ENCODE results near the gene TPPP2.
"Not testable (repeated sequence)": the region's sequence is repeated elsewhere in the genome, so short reads cannot be mapped to it uniquely, and the experiment has no call there.

DNA sequence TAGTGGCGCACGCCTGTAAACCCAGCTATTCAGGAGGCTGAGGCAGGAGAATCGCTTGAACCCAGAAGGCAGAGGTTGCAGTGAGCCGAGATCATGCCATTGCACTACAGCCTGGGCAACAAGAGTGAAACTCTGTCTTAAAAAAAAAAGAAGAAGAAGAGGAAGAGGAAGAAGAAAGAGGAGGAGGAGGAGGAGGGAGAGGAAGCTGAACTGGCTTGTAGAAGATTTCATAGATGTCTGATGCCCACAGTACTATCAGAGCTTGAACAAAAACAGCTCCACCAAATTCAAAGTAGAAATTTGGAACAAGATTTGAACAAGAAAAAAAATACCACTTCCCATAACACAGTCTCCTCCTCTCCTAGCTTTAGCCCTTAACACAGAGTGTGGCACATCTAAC, 44.4 kb upstream of the TPPP2 start:
- TF ChIP-seq, protein P1, sequence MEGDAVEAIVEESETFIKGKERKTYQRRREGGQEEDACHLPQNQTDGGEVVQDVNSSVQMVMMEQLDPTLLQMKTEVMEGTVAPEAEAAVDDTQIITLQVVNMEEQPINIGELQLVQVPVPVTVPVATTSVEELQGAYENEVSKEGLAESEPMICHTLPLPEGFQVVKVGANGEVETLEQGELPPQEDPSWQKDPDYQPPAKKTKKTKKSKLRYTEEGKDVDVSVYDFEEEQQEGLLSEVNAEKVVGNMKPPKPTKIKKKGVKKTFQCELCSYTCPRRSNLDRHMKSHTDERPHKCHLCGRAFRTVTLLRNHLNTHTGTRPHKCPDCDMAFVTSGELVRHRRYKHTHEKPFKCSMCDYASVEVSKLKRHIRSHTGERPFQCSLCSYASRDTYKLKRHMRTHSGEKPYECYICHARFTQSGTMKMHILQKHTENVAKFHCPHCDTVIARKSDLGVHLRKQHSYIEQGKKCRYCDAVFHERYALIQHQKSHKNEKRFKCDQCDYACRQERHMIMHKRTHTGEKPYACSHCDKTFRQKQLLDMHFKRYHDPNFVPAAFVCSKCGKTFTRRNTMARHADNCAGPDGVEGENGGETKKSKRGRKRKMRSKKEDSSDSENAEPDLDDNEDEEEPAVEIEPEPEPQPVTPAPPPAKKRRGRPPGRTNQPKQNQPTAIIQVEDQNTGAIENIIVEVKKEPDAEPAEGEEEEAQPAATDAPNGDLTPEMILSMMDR (IDR thresholded peaks at IDR 0.05), result not testable (repeated sequence)
- TF ChIP-seq POLR2AphosphoS5, POLR2A (IDR thresholded peaks at IDR 0.05): not testable (repeated sequence)
